ENCODE data around the gene AMY1C. TPM values are rescaled to one million over a fixed set of nuclear protein-coding genes. Genes with fewer than 3 reads are reported as not detected.
"Not testable (repeated sequence)": the region's sequence is repeated elsewhere in the genome, so short reads cannot be mapped to it uniquely, and the experiment has no call there.

AMY1C gene
- not detected in 2 replicates for total RNA-seq (2014; rRNA removed; shearing (Covaris generic))

DNA sequence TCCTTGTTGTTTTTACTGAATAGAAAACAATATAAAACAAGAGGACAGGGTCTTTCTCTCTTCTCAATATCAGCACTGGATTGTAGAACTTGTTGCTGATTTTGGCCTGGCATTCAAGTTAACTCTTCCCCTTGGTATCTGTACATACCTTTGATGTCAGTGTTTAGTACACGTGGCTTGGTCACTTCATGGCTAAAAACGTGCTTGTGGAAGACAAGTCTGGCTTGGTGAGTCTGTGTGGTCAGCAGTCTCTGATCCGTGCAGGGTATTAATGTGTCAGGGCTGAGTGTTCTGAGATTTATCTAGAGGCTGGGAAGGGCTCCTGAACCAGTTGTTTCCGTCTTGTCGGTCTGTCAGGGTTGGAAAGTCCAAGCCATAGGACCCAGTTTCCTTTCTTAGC, at the start of gene AMY1C:
Gene AMY1C (plus strand): TSS at position 301 of the 400 bp plus-strand sequence. CDS start 572 bp downstream, outside the sequence.
- DNase-seq (ENCODE audit: low spot score), result not testable (repeated sequence)

DNA sequence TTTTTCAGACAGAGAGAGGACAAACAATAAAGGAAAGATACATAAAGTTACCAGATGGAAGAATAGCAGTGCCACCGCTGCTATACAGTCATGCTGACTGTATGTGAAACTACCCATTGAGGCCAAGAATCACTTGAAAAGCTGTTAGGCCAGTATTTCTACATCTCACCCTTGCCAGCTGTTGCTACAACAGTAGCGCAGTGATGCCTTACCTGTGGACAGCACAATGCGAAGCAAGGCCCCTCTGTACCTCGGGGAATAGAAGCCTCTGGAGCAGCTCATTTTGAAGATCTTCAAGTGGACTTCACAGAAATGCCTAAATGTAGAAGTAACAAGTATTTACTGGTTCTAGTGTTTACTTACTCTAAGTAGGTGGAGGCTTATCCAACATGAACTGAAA, 49.0 kb upstream of the AMY1C start:
- not testable (repeated sequence) for DNase-seq (ENCODE audit: low spot score)

DNA sequence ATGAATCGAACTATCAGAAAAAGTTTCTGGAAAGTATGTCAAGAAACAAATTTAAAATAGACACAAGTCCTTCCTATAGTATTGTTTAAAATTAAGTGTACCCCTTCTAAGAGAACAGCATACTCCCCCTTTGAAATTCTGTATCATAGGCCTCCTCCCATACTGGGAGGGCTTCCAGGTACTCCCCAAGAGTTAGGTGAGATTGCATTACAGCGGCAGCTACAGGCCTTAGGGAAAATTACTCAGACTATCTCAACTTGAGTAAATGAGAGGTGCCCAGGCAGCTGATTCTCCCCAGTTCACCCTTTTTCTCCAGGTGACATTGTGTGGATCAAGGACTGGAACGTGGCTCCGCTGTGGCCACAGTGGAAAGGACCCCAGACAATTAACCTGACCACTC, 48.4 kb upstream of the AMY1C start:
- DNase-seq (ENCODE audit: low spot score), result not testable (repeated sequence)

DNA sequence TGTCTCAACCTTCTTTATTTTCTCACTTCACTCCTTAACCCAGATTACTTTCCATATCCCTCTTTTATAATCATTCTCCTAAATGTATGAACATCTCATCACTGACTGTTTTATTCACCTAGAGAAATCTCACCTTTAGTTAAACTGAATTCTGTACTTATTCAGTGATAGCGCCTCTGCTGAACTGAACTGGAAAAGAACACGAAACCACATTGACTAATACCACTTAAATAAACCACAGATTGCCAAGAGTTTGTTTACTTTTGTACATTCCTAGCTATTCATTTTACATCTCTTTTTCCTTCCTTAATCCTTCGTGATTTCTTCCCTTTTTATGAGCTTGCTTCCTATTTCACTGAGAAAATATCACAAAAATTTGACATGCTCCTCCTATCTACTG, 42.0 kb upstream of the AMY1C start:
- DNase-seq (ENCODE audit: low spot score), result not testable (repeated sequence)

DNA sequence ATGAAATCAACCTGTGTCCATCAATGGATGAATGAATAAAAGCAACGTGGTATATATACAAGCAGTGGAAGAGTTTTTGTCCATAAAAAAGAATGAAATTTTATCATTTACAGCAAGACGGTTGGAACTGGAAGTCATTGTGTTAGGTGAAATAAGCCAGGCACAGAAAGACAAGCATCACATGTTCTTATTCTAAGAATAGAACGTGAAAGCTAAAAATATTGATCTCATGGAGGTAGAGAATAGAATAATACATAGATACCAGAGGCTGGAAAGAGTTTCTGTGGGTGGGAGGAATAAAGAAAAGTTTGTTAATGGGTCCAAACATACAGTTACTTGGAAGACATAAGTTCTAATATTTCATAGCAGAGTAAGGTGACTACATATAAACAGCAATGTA, 39.3 kb upstream of the AMY1C start:
- not testable (repeated sequence) for DNase-seq (ENCODE audit: low spot score)

DNA sequence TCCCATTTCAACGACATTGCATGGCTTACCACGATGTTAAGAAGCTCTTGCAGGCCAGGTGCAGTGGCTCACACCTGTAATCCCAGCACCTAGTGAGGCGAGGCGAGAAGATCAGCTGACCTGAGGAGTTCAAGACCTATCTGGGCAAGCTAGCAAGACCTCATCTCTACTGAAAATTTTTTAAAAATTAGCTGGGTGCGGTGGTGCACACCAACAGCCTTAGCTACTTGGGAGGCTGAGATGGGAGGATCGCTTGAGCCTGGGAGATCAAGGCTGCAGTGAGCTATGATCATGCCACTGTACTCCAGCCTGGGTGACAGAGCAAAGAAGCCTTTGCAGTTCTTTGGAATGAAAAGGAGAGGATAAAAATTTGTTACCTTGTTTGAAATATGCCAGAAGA, 32.3 kb upstream of the AMY1C start:
- not testable (repeated sequence) for DNase-seq (ENCODE audit: low spot score)

DNA sequence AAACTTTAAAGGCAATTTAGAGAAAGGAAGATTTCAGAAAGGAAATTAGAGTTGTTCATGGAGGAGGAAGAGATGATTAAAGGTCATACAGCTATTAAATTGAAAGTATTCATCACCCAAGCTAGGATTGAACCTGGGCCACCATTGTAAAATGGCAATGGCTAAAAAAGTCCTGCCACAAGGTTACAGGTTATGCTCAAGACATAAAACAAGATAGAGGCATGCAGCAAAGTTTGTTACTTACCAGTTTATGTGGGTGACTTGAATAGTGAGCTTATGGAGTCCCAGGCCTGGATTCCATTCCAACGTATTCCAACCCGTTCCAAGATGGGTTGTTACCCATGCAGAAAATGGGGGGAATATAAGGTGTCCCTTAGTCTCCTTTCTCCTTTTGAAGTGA, 28.2 kb upstream of the AMY1C start:
- DNase-seq (ENCODE audit: low spot score), result not testable (repeated sequence)

DNA sequence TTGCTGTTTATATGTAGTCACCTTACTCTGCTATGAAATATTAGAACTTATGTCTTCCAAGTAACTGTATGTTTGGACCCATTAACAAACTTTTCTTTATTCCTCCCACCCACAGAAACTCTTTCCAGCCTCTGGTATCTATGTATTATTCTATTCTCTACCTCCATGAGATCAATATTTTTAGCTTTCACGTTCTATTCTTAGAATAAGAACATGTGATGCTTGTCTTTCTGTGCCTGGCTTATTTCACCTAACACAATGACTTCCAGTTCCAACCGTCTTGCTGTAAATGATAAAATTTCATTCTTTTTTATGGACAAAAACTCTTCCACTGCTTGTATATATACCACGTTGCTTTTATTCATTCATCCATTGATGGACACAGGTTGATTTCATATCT, 14.4 kb upstream of the AMY1C start:
- DNase-seq (ENCODE audit: low spot score), result not testable (repeated sequence)

DNA sequence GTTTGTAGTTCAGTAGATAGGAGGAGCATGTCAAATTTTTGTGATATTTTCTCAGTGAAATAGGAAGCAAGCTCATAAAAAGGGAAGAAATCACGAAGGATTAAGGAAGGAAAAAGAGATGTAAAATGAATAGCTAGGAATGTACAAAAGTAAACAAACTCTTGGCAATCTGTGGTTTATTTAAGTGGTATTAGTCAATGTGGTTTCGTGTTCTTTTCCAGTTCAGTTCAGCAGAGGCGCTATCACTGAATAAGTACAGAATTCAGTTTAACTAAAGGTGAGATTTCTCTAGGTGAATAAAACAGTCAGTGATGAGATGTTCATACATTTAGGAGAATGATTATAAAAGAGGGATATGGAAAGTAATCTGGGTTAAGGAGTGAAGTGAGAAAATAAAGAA, 11.7 kb upstream of the AMY1C start:
- DNase-seq (ENCODE audit: low spot score), result not testable (repeated sequence)

DNA sequence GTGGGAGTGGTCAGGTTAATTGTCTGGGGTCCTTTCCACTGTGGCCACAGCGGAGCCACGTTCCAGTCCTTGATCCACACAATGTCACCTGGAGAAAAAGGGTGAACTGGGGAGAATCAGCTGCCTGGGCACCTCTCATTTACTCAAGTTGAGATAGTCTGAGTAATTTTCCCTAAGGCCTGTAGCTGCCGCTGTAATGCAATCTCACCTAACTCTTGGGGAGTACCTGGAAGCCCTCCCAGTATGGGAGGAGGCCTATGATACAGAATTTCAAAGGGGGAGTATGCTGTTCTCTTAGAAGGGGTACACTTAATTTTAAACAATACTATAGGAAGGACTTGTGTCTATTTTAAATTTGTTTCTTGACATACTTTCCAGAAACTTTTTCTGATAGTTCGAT, 5.2 kb upstream of the AMY1C start:
- DNase-seq (ENCODE audit: low spot score), result not testable (repeated sequence)

DNA sequence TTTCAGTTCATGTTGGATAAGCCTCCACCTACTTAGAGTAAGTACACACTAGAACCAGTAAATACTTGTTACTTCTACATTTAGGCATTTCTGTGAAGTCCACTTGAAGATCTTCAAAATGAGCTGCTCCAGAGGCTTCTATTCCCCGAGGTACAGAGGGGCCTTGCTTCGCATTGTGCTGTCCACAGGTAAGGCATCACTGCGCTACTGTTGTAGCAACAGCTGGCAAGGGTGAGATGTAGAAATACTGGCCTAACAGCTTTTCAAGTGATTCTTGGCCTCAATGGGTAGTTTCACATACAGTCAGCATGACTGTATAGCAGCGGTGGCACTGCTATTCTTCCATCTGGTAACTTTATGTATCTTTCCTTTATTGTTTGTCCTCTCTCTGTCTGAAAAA, 4.7 kb upstream of the AMY1C start:
- DNase-seq (ENCODE audit: low spot score), result not testable (repeated sequence)

DNA sequence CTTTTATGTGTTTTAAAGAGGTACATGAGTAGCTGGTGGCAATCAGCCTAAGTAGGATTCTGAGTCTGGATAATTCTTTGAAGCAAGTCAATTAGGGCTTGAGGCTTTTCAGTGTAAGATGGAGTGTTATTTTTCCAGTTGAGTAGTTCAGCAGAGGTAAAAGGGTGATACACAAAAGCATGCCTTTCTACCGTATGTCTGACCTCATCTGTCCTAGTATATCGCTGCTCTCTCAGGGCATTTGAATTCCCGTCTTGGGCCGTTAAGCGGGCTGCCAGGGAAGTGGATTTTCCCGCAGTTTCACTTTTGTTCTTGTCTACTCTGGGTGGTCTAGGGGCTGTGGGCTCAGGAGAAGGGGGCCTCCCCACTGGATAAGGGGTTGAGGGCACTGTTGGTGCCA, 1.4 kb upstream of the AMY1C start:
- DNase-seq (ENCODE audit: low spot score), result not testable (repeated sequence)

DNA sequence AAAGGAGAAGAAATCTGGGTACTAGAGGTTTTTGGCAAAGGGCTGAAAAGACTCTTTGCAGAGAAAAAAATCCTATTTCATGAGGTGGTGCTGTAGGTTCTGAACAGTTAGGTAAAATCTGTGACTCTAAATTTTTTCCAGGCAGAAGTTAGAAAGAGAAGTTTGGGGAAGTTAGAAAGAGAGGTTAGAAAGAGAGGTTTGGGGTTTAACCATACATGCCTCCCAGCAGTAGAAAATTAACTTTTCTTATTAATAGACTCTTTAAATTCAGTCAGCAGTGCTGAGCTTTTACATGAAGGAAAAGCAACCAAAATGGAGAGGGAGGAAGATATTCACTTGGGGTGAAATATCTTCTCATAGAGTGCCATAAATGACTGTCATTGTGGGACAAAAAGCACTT, 12.2 kb downstream of the AMY1C start:
- DNase-seq (ENCODE audit: low spot score), result no peak

DNA sequence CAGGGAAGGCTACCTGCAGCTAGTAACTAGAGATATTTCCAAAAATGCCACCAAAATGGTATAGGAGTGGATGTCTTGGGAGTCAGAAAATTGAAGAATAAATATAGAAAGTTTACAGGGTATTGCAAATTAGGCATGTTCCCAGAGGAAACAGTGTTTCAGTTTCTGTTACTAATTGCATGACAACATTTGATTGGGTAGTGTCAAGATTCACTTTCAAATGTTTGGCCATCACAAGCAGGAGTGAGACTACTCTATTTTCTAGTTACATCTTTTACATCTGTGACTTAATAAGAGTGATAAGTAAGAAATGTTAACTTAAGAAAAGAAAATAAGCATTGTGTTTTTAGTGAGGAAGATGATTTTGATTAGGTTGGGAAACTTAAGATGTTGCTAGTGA, 30.2 kb downstream of the AMY1C start:
- DNase-seq (ENCODE audit: low spot score), result no peak

DNA sequence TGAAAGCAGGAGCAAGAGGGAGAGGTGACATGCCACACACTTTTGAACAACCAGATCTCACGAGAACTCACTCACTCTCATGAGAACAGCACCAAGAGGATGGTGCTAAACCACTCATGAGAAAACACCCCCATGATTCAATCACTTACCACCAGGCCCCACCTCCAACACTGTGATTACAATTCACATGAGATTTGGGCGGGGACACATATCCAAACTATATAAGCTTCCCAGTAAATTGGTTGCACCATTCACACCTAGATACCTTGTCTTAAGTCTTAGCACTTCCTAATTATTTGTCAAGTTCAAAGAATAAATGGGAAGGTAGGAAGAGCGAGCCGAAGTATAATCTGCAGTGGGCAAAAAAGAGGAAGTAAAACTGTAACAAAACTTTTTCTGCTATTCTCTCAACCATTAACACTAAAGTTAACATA, 34.3 kb downstream of the AMY1C start:
- no peak for DNase-seq (ENCODE audit: low spot score)

DNA sequence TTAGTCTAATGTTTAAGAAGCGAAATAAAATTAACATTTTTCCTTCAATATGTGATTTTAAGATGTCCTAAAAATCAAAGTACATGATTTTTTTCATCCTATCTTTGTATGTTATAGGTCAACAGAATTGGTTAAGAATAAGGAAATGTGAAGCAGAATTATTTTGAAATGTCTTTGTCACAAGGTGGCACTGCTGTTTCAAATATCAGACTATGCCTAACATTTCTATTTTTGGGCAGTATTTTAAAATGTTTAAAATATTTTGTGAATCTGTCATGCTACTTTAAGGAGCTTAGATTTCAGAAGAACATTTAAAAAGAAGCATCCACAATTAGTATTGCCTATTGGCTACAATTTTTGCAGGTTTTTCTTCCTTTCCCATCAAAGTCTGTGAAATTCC, 38.7 kb downstream of the AMY1C start:
- peak; percentile 31 for DNase-seq (ENCODE audit: low spot score)

DNA sequence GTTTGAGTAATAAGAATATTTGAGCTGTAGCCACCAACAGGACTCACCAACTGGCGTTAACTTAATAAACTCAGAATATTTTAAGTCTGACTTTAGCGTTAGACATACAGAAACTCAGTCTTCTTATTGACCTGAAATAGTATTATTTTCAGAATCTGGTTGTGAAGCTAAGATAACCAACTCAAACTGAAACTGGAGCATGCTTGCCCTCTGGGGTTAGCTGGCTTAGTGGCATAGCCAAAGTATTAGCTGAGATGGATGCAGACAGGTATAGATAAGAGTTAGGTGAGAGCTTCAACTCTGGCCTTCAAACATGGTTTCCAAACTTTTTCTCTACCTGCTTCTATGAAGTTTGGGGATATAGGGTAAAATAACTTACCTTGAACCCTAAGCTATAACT, 40.5 kb downstream of the AMY1C start:
- DNase-seq (ENCODE audit: low spot score), result no peak

Other genes starting within 250 kb of the AMY1C start
- 2.8 and 2.9 TPM in 2 replicates for gene RNPC3, start 224.2 kb upstream of the AMY1C start, total RNA-seq (2014; rRNA removed; shearing (Covaris generic))
- 0.47 and 1.2 TPM in 2 replicates for gene AMY2B, start 178.3 kb upstream of the AMY1C start, total RNA-seq (2014; rRNA removed; shearing (Covaris generic))
- not detected in 2 replicates for gene AMY2A, start 132.5 kb upstream of the AMY1C start, total RNA-seq (2014; rRNA removed; shearing (Covaris generic))
- gene AMY1A, start 94.1 kb upstream of the AMY1C start, total RNA-seq (2014; rRNA removed; shearing (Covaris generic)), result not detected in 2 replicates
- not detected in 2 replicates for gene AMY1B, start 53.7 kb upstream of the AMY1C start, total RNA-seq (2014; rRNA removed; shearing (Covaris generic))

All from HT-29 (cell line).